Measurements from ENCODE around the gene HES2.
"Not testable (repeated sequence)": the region's sequence is repeated elsewhere in the genome, so short reads cannot be mapped to it uniquely, and the experiment has no call there.

The HES2 gene

GRCh38 chr1:6363085-6363884, 56.4 kb downstream of the HES2 start:
- H3K4me3 ChIP-seq (ENCODE audit: control insufficient read depth, low read depth, low read length); DNase-seq (ENCODE audit: low read depth): not testable (repeated sequence)
- TF ChIP-seq, protein P1, sequence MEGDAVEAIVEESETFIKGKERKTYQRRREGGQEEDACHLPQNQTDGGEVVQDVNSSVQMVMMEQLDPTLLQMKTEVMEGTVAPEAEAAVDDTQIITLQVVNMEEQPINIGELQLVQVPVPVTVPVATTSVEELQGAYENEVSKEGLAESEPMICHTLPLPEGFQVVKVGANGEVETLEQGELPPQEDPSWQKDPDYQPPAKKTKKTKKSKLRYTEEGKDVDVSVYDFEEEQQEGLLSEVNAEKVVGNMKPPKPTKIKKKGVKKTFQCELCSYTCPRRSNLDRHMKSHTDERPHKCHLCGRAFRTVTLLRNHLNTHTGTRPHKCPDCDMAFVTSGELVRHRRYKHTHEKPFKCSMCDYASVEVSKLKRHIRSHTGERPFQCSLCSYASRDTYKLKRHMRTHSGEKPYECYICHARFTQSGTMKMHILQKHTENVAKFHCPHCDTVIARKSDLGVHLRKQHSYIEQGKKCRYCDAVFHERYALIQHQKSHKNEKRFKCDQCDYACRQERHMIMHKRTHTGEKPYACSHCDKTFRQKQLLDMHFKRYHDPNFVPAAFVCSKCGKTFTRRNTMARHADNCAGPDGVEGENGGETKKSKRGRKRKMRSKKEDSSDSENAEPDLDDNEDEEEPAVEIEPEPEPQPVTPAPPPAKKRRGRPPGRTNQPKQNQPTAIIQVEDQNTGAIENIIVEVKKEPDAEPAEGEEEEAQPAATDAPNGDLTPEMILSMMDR (IDR thresholded peaks at IDR 0.05; ENCODE audit: control insufficient read depth, insufficient read depth, low read depth, low read length, missing control alignments): peak; percentile 60
